NCI-H146 treated with DMSO at 0.1 percent for 48 hours (cell line): ENCODE measurements around the gene LYPD6.

Source experiments
- DNase-seq: peaks from one replicate; lab custom pipeline; 2025; ENCODE audit not compliant: unreplicated experiment; lab: John Stamatoyannopoulos, UW

LYPD6 gene

GRCh38 chr2:149399934-149400615 is 69.7 kb downstream of the LYPD6 start:
- no peak for DNase-seq

- DNase-seq: no peak
Observed at GRCh38 chr2:149400997-149401396, 70.6 kb downstream of the LYPD6 start.

GRCh38 chr2:149409506-149409905 is 79.1 kb downstream of the LYPD6 start:
- no peak for DNase-seq

- no peak for DNase-seq
Observed at GRCh38 chr2:149410701-149411484, 80.5 kb downstream of the LYPD6 start.

- DNase-seq: no peak
Observed at GRCh38 chr2:149413487-149413886, 83.1 kb downstream of the LYPD6 start.

- DNase-seq: no peak
Observed at GRCh38 chr2:149415086-149415485, 84.7 kb downstream of the LYPD6 start.

- DNase-seq: no peak
Observed at GRCh38 chr2:149418065-149418464, 87.7 kb downstream of the LYPD6 start.

GRCh38 chr2:149420053-149420963 is 89.9 kb downstream of the LYPD6 start:
- no peak for DNase-seq

- DNase-seq: no peak
Observed at GRCh38 chr2:149421791-149422190, 91.4 kb downstream of the LYPD6 start.

GRCh38 chr2:149422337-149422990 is 92.1 kb downstream of the LYPD6 start:
- no peak for DNase-seq

GRCh38 chr2:149422991-149423338 is 92.6 kb downstream of the LYPD6 start:
- no peak for DNase-seq

- no peak for DNase-seq
Observed at GRCh38 chr2:149423630-149424029, 93.2 kb downstream of the LYPD6 start.

- no peak for DNase-seq
Observed at GRCh38 chr2:149427387-149427786, 97.0 kb downstream of the LYPD6 start.

- DNase-seq: no peak
Observed at GRCh38 chr2:149428783-149429182, 98.4 kb downstream of the LYPD6 start.

- no peak for DNase-seq
Observed at GRCh38 chr2:149430743-149431736, 100.7 kb downstream of the LYPD6 start.

GRCh38 chr2:149438330-149438960 is 108.1 kb downstream of the LYPD6 start:
- DNase-seq: no peak

GRCh38 chr2:149441255-149441654 is 110.9 kb downstream of the LYPD6 start:
- DNase-seq: no peak

GRCh38 chr2:149442346-149442745 is 112.0 kb downstream of the LYPD6 start:
- no peak for DNase-seq

GRCh38 chr2:149443150-149443549 is 112.8 kb downstream of the LYPD6 start:
- DNase-seq: no peak
